Measurements from ENCODE around the gene OLFM2.

The OLFM2 gene

GRCh38 chr19:9854282-9854846 is 82.0 kb downstream of the OLFM2 start:
- Histone ChIP-seq H2AFZ (ENCODE audit: low read depth, low read length) (no peak overlapping the region), H3K27me3 (ENCODE audit: low read depth, low read length) (no peaks in the 10 kb centered on the region), H3K79me2 (ENCODE audit: low read length) (no peaks in the 10 kb centered on the region), H3K36me3 (replicated peaks; ENCODE audit: low read depth, low read length) (peaks cover 1% of the 10 kb centered on the region), H4K20me1 (ENCODE audit: insufficient read depth, low read length) (peaks cover 2% of the 10 kb centered on the region; the same call in 1 of the 2 replicates), H3K4me3 (ENCODE audit: low read length) (no peak overlapping the region), H3K9ac (ENCODE audit: low read length) (no peak overlapping the region), H3K9me3 (ENCODE audit: insufficient read depth, low read length) (no peaks in the 10 kb centered on the region), H3K27ac (ENCODE audit: low read length) (no peak overlapping the region), H3K4me2 (ENCODE audit: low read length) (no peak overlapping the region), H3K4me1 (ENCODE audit: low read length) (peaks cover 3% of the 10 kb centered on the region; the same call in 1 of the 2 replicates)
- no peak for TF ChIP-seq CTCF (IDR thresholded peaks at IDR 0.05; ENCODE audit: low read depth, low read length)

- H3K9ac ChIP-seq (ENCODE audit: low read length), result no peak overlapping the region
- no peaks in the 10 kb centered on the region for H3K79me2 ChIP-seq (ENCODE audit: low read length)
- H3K4me1 ChIP-seq (ENCODE audit: low read length), result peaks cover 4% of the 10 kb centered on the region; the same call in 1 of the 2 replicates
- no peaks in the 10 kb centered on the region for H3K9me3 ChIP-seq (ENCODE audit: insufficient read depth, low read length)
- peaks cover 16% of the 10 kb centered on the region; the same call in 1 of the 2 replicates for H4K20me1 ChIP-seq (ENCODE audit: insufficient read depth, low read length)
- H3K4me2 ChIP-seq (ENCODE audit: low read length), result no peak overlapping the region
- peaks cover 16% of the 10 kb centered on the region for H3K36me3 ChIP-seq (replicated peaks; ENCODE audit: low read depth, low read length)
- no peak overlapping the region for H3K4me3 ChIP-seq (ENCODE audit: low read length)
- no peak overlapping the region for H2AFZ ChIP-seq (ENCODE audit: low read depth, low read length)
- no peak for TF ChIP-seq EZH2phosphoT487 (IDR thresholded peaks at IDR 0.05; ENCODE audit: low read depth)
- no peak for TF ChIP-seq CTCF (IDR thresholded peaks at IDR 0.05; ENCODE audit: low read depth, low read length)
- H3K27me3 ChIP-seq (ENCODE audit: low read depth, low read length), result no peaks in the 10 kb centered on the region
- H3K27ac ChIP-seq (ENCODE audit: low read length), result no peak overlapping the region
These were observed 85.9 kb downstream of the OLFM2 start for GRCh38 chr19:9850235-9850959.

GRCh38 chr19:9849791-9850190 is 86.5 kb downstream of the OLFM2 start:
- peaks cover 20% of the 10 kb centered on the region for H3K36me3 ChIP-seq (replicated peaks; ENCODE audit: low read depth, low read length)
- TF ChIP-seq EZH2phosphoT487 (IDR thresholded peaks at IDR 0.05; ENCODE audit: low read depth) (no peak), CTCF (IDR thresholded peaks at IDR 0.05; ENCODE audit: low read depth, low read length) (no peak)

GRCh38 chr19:9848762-9849161 is 87.6 kb downstream of the OLFM2 start:
- Histone ChIP-seq H3K4me1 (ENCODE audit: low read length) (peaks cover 4% of the 10 kb centered on the region; the same call in 1 of the 2 replicates), H3K9ac (ENCODE audit: low read length) (no peak overlapping the region), H3K36me3 (replicated peaks; ENCODE audit: low read depth, low read length) (peaks cover 30% of the 10 kb centered on the region), H4K20me1 (ENCODE audit: insufficient read depth, low read length) (peaks cover 18% of the 10 kb centered on the region; the same call in 1 of the 2 replicates), H3K4me2 (ENCODE audit: low read length) (no peak overlapping the region), H2AFZ (ENCODE audit: low read depth, low read length) (no peak overlapping the region), H3K27me3 (ENCODE audit: low read depth, low read length) (no peaks in the 10 kb centered on the region), H3K9me3 (ENCODE audit: insufficient read depth, low read length) (no peaks in the 10 kb centered on the region), H3K4me3 (ENCODE audit: low read length) (no peak overlapping the region), H3K27ac (ENCODE audit: low read length) (no peak overlapping the region), H3K79me2 (ENCODE audit: low read length) (peaks cover 10% of the 10 kb centered on the region; the same call in 1 of the 2 replicates)
- TF ChIP-seq CTCF (IDR thresholded peaks at IDR 0.05; ENCODE audit: low read depth, low read length), result no peak
- TF ChIP-seq EZH2phosphoT487 (IDR thresholded peaks at IDR 0.05; ENCODE audit: low read depth), result no peak

More at GRCh38 chr19:9849791-9850190, 86.5 kb downstream of the OLFM2 start:
- no peaks in the 10 kb centered on the region for H3K9me3 ChIP-seq (ENCODE audit: insufficient read depth, low read length)
- peaks cover 4% of the 10 kb centered on the region; the same call in 1 of the 2 replicates for H3K4me1 ChIP-seq (ENCODE audit: low read length)
- H2AFZ ChIP-seq (ENCODE audit: low read depth, low read length), result no peak overlapping the region
- H3K79me2 ChIP-seq (ENCODE audit: low read length), result 0 out of 2 replicates have a peak, but pooled peaks cover 3% of the 10 kb centered on the region
- no peaks in the 10 kb centered on the region for H3K27me3 ChIP-seq (ENCODE audit: low read depth, low read length)
- H3K4me3 ChIP-seq (ENCODE audit: low read length), result no peak overlapping the region
- H4K20me1 ChIP-seq (ENCODE audit: insufficient read depth, low read length), result peaks cover 16% of the 10 kb centered on the region; the same call in 1 of the 2 replicates
- no peak overlapping the region for H3K9ac ChIP-seq (ENCODE audit: low read length)
- H3K4me2 ChIP-seq (ENCODE audit: low read length), result no peak overlapping the region
- H3K27ac ChIP-seq (ENCODE audit: low read length), result no peak overlapping the region
